HL-60 (cell line): ENCODE results near the gene THNSL1.

Experiments
- DNase-seq, 2 experiments: peaks; one replicate each; pipeline ENCODE4 v3.0.0-alpha.2; 2010 to 2020; ENCODE audit warnings: low read depth in 1 of 2, low spot score in 1 of 2
- H3K27ac ChIP-seq: fragments of 250-450 bp; sonication (Bioruptor Pico); replicated peaks from 2 replicates; pipeline ENCODE4 v1.5.1; 2020; ENCODE audit warnings: mild to moderate bottlenecking, moderate library complexity
- H3K27me3 ChIP-seq: fragments of 250-450 bp; sonication (Bioruptor Pico); 2 replicates; pipeline ENCODE4 v1.5.1; 2021; ENCODE audit warnings: mild to moderate bottlenecking, moderate library complexity; ENCODE audit not compliant: insufficient read depth, poor library complexity, severe bottlenecking
- H3K4me3 ChIP-seq: replicated peaks from 2 replicates; pipeline ENCODE4 v1.5.1; 2011; ENCODE audit warnings: mild to moderate bottlenecking, control low read depth, low read length; ENCODE audit not compliant: insufficient read depth
- CTCF ChIP-seq: IDR thresholded peaks from one replicate; pipeline ENCODE4 v1.5.1; 2011; ENCODE audit warnings: low read length, control low read depth, inconsistent platforms; ENCODE audit not compliant: insufficient read depth
- GABPA ChIP-seq: IDR thresholded peaks from 2 replicates; pipeline ENCODE4 v1.6.1; 2012; ENCODE audit warnings: low read depth
- POLR2AphosphoS5 ChIP-seq: IDR thresholded peaks from 2 replicates; pipeline ENCODE4 v1.6.1; 2012; ENCODE audit warnings: low read depth
- REST ChIP-seq: IDR thresholded peaks from 2 replicates; pipeline ENCODE4 v1.6.1; 2012; ENCODE audit warnings: low read depth; ENCODE audit not compliant: insufficient replicate concordance
- SPI1 ChIP-seq: IDR thresholded peaks from 2 replicates; pipeline ENCODE4 v1.6.1; 2012; ENCODE audit warnings: low read depth, mild to moderate bottlenecking, borderline replicate concordance

Gene THNSL1

GRCh38 chr10:25071227-25071626 is 54.8 kb downstream of the THNSL1 start:
- H3K27me3 ChIP-seq = no peaks in the 10 kb centered on the region
- no peak for TF ChIP-seq GABPA
- TF ChIP-seq SPI1 = no peak
- TF ChIP-seq POLR2AphosphoS5 = no peak
- TF ChIP-seq CTCF = no peak
- no peak for TF ChIP-seq REST
- H3K27ac ChIP-seq = no peak overlapping the region
- no peak overlapping the region for H3K4me3 ChIP-seq
- DNase-seq = no peak

GRCh38 chr10:25072786-25073185 is 56.4 kb downstream of the THNSL1 start:
- DNase-seq = no peak
- Histone ChIP-seq H3K27ac (no peak overlapping the region), H3K4me3 (no peak overlapping the region), H3K27me3 (no peaks in the 10 kb centered on the region)
- TF ChIP-seq SPI1 (no peak), CTCF (no peak), REST (no peak)

GRCh38 chr10:25075825-25076224 is 59.4 kb downstream of the THNSL1 start:
- Histone ChIP-seq H3K27ac (no peak overlapping the region), H3K27me3 (no peaks in the 10 kb centered on the region), H3K4me3 (no peak overlapping the region)
- no peak for TF ChIP-seq GABPA
- no peak for TF ChIP-seq POLR2AphosphoS5
- TF ChIP-seq CTCF = no peak
- TF ChIP-seq SPI1 = no peak
- no peak for TF ChIP-seq REST
- no peak for DNase-seq
